Activated CD8-positive, alpha-beta T cell treated with anti-CD3 and anti-CD28 coated beads, Interleukin-2, amount 10 ng/mL, durations not matched to agents 7 days and 5 days (primary cell): ENCODE results near the gene ZC3H18. TPM values are rescaled to one million over a fixed set of nuclear protein-coding genes. Genes with fewer than 3 reads are reported as not detected.

Experiments used
- ATAC-seq: fragments of 150-1000 bp; cut with Tn5 transposase; one replicate; pipeline ENCODE4 v1.10.0; 2021; ENCODE audit warnings: moderate library complexity
- CTCF ChIA-PET: fragments of 350-600 bp; sonication (Branson Sonifier 250); formaldehyde crosslinking; loops from one replicate; lab custom pipeline; 2021; ENCODE audit warnings: antibody characterized with exemption; lab: Charles Lee
- POLR2A ChIA-PET: fragments of 350-600 bp; sonication (Branson Sonifier 250); formaldehyde crosslinking; loops from one replicate; lab custom pipeline; 2021; ENCODE audit warnings: antibody characterized with exemption; lab: Charles Lee
- DNase-seq: peaks from one replicate; pipeline ENCODE4 v3.0.0-alpha.2; 2020
- H3K27ac Mint-ChIP-seq: one replicate; pipeline ENCODE4 v1.8.0; 2021; ENCODE audit warnings: mild to moderate bottlenecking, mixed read lengths
- H3K27me3 Mint-ChIP-seq: one replicate; pipeline ENCODE4 v1.8.0; 2021; ENCODE audit warnings: low read depth, mixed read lengths
- H3K36me3 Mint-ChIP-seq: one replicate; pipeline ENCODE4 v1.8.0; 2021; ENCODE audit warnings: low read depth, mixed read lengths
- H3K4me1 Mint-ChIP-seq: one replicate; pipeline ENCODE4 v1.8.0; 2021; ENCODE audit warnings: low read depth, mixed read lengths
- H3K4me3 Mint-ChIP-seq: one replicate; pipeline ENCODE4 v1.8.0; 2021; ENCODE audit warnings: mild to moderate bottlenecking, mixed read lengths
- H3K9me3 Mint-ChIP-seq: one replicate; pipeline ENCODE4 v1.8.0; 2022; ENCODE audit warnings: mixed read lengths; ENCODE audit not compliant: insufficient read depth
- total RNA-seq, 2 experiments: library from RNA; stranded (reverse); gene quantifications; one replicate each; pipeline ENCODE4 v1.2.3, GENCODE V29; 2021

Gene ZC3H18
- total RNA-seq, 2 experiments from 2014 or later: 80.9 to 90.0 TPM

DNA sequence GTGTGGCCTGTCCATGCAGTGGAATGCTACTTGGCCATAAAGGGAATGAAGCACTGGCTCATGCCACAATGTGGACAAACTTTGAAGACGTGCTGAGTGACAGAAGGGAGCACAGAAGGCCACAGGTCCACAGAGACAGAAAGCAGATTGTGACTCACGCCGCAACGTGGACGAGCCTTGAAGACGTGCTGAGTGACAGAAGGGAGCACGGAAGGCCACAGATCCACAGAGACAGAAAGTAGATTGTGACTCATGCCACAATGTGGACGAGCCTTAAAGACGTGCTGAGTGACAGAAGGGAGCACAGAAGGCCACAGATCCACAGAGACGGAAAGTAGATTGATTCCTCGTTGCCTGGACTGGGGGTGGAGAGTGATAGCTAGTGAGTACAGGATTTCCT is 19.2 kb downstream of the ZC3H18 start:
- H3K27me3 Mint-ChIP-seq: no peaks in the 10 kb centered on the region
- H3K36me3 Mint-ChIP-seq: peaks cover 60% of the 10 kb centered on the region
- H3K4me1 Mint-ChIP-seq: peaks cover 21% of the 10 kb centered on the region
- H3K9me3 Mint-ChIP-seq: no peaks in the 10 kb centered on the region
- H3K4me3 Mint-ChIP-seq: no peak overlapping the region
- ATAC-seq (no peak), DNase-seq (no peak)
- peak overlapping the region; percentile 33 for H3K27ac Mint-ChIP-seq
- ChIA-PET POLR2A (interaction anchor here (1.4 kb wide), 1 partner anchor 19 kb away, joined by 5 read pairs; the partner anchor contains the start of gene ZC3H18), CTCF (no interaction called here)

- ATAC-seq (no peak), DNase-seq (no peak)
- Mint-ChIP-seq H3K9me3 (no peaks in the 10 kb centered on the region), H3K27ac (peak overlapping the region; percentile 40), H3K27me3 (no peaks in the 10 kb centered on the region), H3K4me3 (no peak overlapping the region), H3K36me3 (peaks cover 60% of the 10 kb centered on the region), H3K4me1 (peaks cover 17% of the 10 kb centered on the region)
- CTCF ChIA-PET: no interaction called here
- POLR2A ChIA-PET: interaction anchor here (0.7 kb wide), 1 partner anchor 1147 kb away, joined by 5 read pairs; no protein-coding TSS in a partner anchor
Observed at GRCh38 chr16:88591577-88592021, 21.4 kb downstream of the ZC3H18 start.

- ChIA-PET CTCF (interaction anchor here (1.3 kb wide), 1 partner anchor 27 kb away, joined by 4 read pairs; no protein-coding TSS in a partner anchor), POLR2A (interaction anchor here (0.7 to 1.6 kb wide), 2 partner anchors 17 to 611 kb away, joined by 3 to 4 read pairs; no protein-coding TSS in a partner anchor)
- Mint-ChIP-seq H3K4me3 (no peak overlapping the region), H3K4me1 (peaks cover 13% of the 10 kb centered on the region), H3K27me3 (no peaks in the 10 kb centered on the region), H3K9me3 (no peaks in the 10 kb centered on the region), H3K27ac (no peak overlapping the region), H3K36me3 (peaks cover 46% of the 10 kb centered on the region)
- ATAC-seq (no peak), DNase-seq (no peak)
Observed at GRCh38 chr16:88593061-88593460, 22.9 kb downstream of the ZC3H18 start.

DNA sequence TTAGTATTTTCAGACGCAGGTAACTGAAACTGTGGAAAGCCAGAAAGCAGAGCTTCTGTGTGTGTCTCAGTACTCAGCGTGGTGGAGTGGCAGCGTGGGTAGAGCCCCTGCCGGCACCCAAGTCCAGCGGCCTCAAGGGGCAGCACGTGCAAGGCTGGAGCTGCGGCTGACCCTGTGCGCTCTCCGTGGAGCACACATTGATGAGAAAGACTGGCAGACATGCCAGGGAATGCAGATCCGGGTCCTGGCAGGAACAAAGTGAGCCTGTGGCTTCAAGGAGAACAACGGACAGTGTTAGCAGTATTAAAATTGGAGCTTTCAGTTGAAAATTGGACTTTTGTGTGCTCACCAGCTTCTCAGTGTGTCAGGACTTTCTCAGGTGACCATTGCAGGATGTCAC is 23.3 kb downstream of the ZC3H18 start:
- ChIA-PET CTCF (interaction anchor here (1.3 kb wide), 1 partner anchor 26 kb away, joined by 4 read pairs; no protein-coding TSS in a partner anchor), POLR2A (interaction anchor here (0.6 to 1.6 kb wide), 2 partner anchors 17 to 130 kb away, joined by 3 read pairs; no protein-coding TSS in a partner anchor)
- Mint-ChIP-seq H3K4me1 (peaks cover 9% of the 10 kb centered on the region), H3K9me3 (no peaks in the 10 kb centered on the region), H3K36me3 (peaks cover 43% of the 10 kb centered on the region), H3K4me3 (no peak overlapping the region), H3K27me3 (no peaks in the 10 kb centered on the region), H3K27ac (no peak overlapping the region)
- no peak for DNase-seq
- no peak for ATAC-seq

- CTCF ChIA-PET: interaction anchor here (1.3 kb wide), 1 partner anchor 26 kb away, joined by 4 read pairs; no protein-coding TSS in a partner anchor
- peaks cover 41% of the 10 kb centered on the region for H3K36me3 Mint-ChIP-seq
- peaks cover 6% of the 10 kb centered on the region for H3K4me1 Mint-ChIP-seq
- no peak overlapping the region for H3K4me3 Mint-ChIP-seq
- H3K9me3 Mint-ChIP-seq: no peaks in the 10 kb centered on the region
- ATAC-seq (no peak), DNase-seq (no peak)
- POLR2A ChIA-PET: interaction anchor here (0.6 to 1.6 kb wide), 2 partner anchors 16 to 129 kb away, joined by 3 read pairs; no protein-coding TSS in a partner anchor
- H3K27me3 Mint-ChIP-seq: no peaks in the 10 kb centered on the region
- H3K27ac Mint-ChIP-seq: no peak overlapping the region
Observed at GRCh38 chr16:88593910-88594309, 23.7 kb downstream of the ZC3H18 start.

- POLR2A ChIA-PET: no interaction called here
Observed at GRCh38 chr16:88595101-88595500, 24.9 kb downstream of the ZC3H18 start.

DNA sequence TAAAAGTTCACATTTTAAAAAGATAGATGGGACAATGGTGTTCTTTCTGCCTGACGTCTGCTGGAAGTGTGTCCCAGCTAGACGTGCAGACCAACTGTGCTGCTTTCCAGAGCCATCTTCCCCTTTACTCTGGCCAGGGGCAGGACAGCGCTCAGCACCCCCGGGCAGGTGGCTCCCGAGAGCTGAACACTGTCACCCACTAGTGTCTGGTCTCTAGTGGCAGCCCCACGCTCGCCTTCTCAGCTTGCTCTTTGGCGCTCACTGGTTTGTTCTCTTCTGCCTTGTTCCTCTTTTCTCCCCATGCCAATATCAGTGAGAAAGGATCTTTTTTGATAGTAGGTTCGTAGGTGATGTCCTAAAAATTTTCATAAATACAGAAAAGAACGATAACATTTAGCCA is 25.7 kb downstream of the ZC3H18 start:
- H3K27me3 Mint-ChIP-seq: no peaks in the 10 kb centered on the region
- no peak overlapping the region for H3K4me3 Mint-ChIP-seq
- no peak for ATAC-seq
- DNase-seq: no peak
- ChIA-PET CTCF (interaction anchor here (1.0 to 1.3 kb wide), 2 partner anchors 24 to 1315 kb away, joined by 3 read pairs; no protein-coding TSS in a partner anchor), POLR2A (no interaction called here)
- no peaks in the 10 kb centered on the region for H3K9me3 Mint-ChIP-seq
- H3K36me3 Mint-ChIP-seq: peaks cover 43% of the 10 kb centered on the region
- no peak overlapping the region for H3K27ac Mint-ChIP-seq
- peaks cover 3% of the 10 kb centered on the region for H3K4me1 Mint-ChIP-seq

More at GRCh38 chr16:88595101-88595500, 24.9 kb downstream of the ZC3H18 start:
- Mint-ChIP-seq H3K4me3 (no peak overlapping the region), H3K4me1 (peaks cover 3% of the 10 kb centered on the region), H3K27me3 (no peaks in the 10 kb centered on the region), H3K9me3 (no peaks in the 10 kb centered on the region), H3K27ac (no peak overlapping the region), H3K36me3 (peaks cover 41% of the 10 kb centered on the region)
- CTCF ChIA-PET: interaction anchor here (1.3 kb wide), 1 partner anchor 24 kb away, joined by 3 read pairs; no protein-coding TSS in a partner anchor
- DNase-seq: no peak
- ATAC-seq: no peak

DNA sequence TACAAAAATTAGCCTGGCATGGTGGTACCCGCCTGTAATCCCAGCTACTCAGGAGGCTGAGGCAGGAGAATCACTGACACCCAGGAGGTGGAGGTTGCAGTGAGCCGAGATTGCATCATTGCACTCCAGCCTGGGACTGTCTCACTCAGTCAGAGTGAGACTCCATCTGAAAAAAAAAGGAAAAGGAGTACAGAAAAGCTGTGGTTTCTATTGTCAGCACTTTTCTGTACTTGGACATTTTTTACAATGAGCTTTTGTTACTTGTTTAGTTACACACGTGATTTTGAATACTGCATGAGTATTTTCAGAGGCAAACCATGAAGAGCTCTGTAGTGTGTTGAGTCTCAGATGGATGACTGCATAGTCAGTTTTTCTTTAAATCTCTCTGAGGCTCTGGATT is 26.3 kb downstream of the ZC3H18 start:
- DNase-seq (no peak), ATAC-seq (no peak)
- no peak overlapping the region for H3K27ac Mint-ChIP-seq
- no peaks in the 10 kb centered on the region for H3K9me3 Mint-ChIP-seq
- ChIA-PET CTCF (interaction anchor here (1.0 to 1.3 kb wide), 2 partner anchors 23 to 1314 kb away, joined by 3 read pairs; no protein-coding TSS in a partner anchor), POLR2A (interaction anchor here (0.6 kb wide), 1 partner anchor 153 kb away, joined by 4 read pairs; no protein-coding TSS in a partner anchor)
- peaks cover 2% of the 10 kb centered on the region for H3K4me1 Mint-ChIP-seq
- H3K27me3 Mint-ChIP-seq: no peaks in the 10 kb centered on the region
- peaks cover 44% of the 10 kb centered on the region for H3K36me3 Mint-ChIP-seq
- H3K4me3 Mint-ChIP-seq: no peak overlapping the region

DNA sequence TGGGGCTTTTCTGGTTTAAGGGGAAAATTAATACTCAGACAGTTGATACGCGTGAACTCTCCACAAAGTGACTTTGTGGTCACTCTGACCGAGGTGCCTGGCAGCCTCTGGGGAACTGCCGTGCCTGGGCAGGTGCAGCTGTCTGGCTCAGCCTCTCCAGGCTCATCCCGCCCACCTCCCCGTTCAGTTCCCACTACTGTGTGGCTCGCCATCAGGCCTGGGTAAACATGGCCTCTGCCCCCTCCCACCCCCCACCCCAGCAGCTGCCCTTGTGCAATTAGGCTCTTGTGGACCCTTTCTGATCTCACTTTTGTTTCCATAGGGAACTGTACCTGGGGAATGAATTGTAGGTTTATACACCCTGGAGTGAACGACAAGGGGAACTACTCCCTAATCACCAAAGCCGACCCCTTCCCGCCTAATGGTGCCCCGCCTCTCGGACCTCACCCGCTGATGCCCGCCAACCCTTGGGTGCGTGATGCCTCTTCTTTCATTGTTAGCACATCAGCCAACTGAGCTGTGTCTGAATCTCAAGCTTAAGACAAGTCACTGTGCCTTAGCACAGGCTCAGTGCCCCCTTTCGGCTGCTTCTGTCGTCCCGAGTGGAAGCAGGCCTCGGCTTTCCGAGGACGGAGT is 27.8 kb downstream of the ZC3H18 start:
- Mint-ChIP-seq H3K27me3 (no peaks in the 10 kb centered on the region), H3K36me3 (peaks cover 47% of the 10 kb centered on the region), H3K4me3 (no peak overlapping the region), H3K27ac (no peak overlapping the region), H3K4me1 (no peaks in the 10 kb centered on the region), H3K9me3 (no peaks in the 10 kb centered on the region)
- CTCF ChIA-PET: no interaction called here
- DNase-seq (no peak), ATAC-seq (no peak)
- POLR2A ChIA-PET: no interaction called here

DNA sequence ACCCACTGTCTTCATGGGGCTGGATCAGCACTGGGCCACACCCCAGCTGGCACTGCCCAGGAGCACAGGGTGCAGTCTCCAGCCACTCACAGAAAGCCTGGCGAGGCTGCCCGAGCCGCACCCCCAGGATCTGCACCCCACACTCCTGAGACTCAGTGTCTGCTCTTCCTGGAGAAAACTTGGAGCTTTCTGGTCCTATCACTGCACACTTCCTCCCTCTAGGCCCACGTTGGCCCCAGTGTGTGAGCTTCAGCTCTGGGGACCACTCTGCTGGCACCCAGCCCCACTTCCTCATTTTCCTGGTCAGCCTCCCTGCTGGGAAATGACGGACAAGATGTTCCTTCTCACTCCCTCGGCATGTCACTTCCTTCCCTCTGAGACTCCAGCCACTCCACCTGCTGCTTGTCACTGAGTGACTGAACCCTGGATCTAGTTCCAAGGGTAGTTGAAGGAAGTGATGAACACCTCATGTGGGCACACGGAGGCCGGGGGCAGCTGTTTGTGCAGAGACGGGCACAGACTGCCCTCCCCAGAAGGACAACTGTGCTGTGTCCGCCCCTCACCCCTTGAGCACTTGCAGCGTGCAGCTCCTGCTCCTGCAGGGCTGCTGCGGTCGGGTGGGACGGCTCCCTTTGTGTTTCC is 29.0 kb downstream of the ZC3H18 start:
- Mint-ChIP-seq H3K4me3 (no peak overlapping the region), H3K27ac (no peak overlapping the region), H3K36me3 (peaks cover 42% of the 10 kb centered on the region), H3K4me1 (no peaks in the 10 kb centered on the region), H3K9me3 (no peaks in the 10 kb centered on the region), H3K27me3 (no peaks in the 10 kb centered on the region)
- ChIA-PET CTCF (no interaction called here), POLR2A (no interaction called here)
- ATAC-seq (no peak), DNase-seq (no peak)

- no peaks in the 10 kb centered on the region for H3K4me1 Mint-ChIP-seq
- ATAC-seq (no peak), DNase-seq (no peak)
- H3K36me3 Mint-ChIP-seq: peaks cover 44% of the 10 kb centered on the region
- CTCF ChIA-PET: no interaction called here
- H3K27ac Mint-ChIP-seq: no peak overlapping the region
- H3K9me3 Mint-ChIP-seq: no peaks in the 10 kb centered on the region
- H3K27me3 Mint-ChIP-seq: no peaks in the 10 kb centered on the region
- no peak overlapping the region for H3K4me3 Mint-ChIP-seq
- POLR2A ChIA-PET: no interaction called here
Observed at GRCh38 chr16:88599825-88600538, 29.8 kb downstream of the ZC3H18 start.
